ENCODE results near the gene MICOS13.

GRCh38 chr19:5686647-5687359 is 6.5 kb upstream of the MICOS13 start:
- TF ChIP-seq CTCF (IDR thresholded peaks at IDR 0.05) (peak; percentile 85 to 89 (median 87)), POLR2A (IDR thresholded peaks at IDR 0.05) (peak; percentile 20)

Data from prostate gland (tissue), 2 donors.